Stimulated activated CD4-positive, alpha-beta T cell treated with anti-CD3 and anti-CD28 coated beads, Interleukin-4, amount 100 ng/mL, for 24 hours (primary cell): Measurements from ENCODE around the gene NIPAL4.

Experiments used
- DNase-seq: peaks from one replicate; pipeline ENCODE4 v3.0.0-alpha.2; 2020

NIPAL4 gene

GRCh38 chr5:157518963-157519362 lies 59.0 kb downstream of the NIPAL4 start:
- DNase-seq: no peak

- no peak for DNase-seq
These were observed 59.7 kb downstream of the NIPAL4 start for GRCh38 chr5:157519579-157520253.

- DNase-seq: no peak
These were observed 61.1 kb downstream of the NIPAL4 start for GRCh38 chr5:157520911-157521703.

- no peak for DNase-seq
These were observed 61.7 kb downstream of the NIPAL4 start for GRCh38 chr5:157521704-157522029.

GRCh38 chr5:157523976-157524375 lies 64.0 kb downstream of the NIPAL4 start:
- no peak for DNase-seq
